GM21515 (cell line): ENCODE measurements around the gene TNFSF13.

ENCODE experiments used
- ATAC-seq: cut with Tn5 transposase; IDR thresholded peaks from one replicate; pipeline ENCODE4 v1.9.1; 2021; ENCODE audit not compliant: unreplicated experiment

The TNFSF13 gene

DNA sequence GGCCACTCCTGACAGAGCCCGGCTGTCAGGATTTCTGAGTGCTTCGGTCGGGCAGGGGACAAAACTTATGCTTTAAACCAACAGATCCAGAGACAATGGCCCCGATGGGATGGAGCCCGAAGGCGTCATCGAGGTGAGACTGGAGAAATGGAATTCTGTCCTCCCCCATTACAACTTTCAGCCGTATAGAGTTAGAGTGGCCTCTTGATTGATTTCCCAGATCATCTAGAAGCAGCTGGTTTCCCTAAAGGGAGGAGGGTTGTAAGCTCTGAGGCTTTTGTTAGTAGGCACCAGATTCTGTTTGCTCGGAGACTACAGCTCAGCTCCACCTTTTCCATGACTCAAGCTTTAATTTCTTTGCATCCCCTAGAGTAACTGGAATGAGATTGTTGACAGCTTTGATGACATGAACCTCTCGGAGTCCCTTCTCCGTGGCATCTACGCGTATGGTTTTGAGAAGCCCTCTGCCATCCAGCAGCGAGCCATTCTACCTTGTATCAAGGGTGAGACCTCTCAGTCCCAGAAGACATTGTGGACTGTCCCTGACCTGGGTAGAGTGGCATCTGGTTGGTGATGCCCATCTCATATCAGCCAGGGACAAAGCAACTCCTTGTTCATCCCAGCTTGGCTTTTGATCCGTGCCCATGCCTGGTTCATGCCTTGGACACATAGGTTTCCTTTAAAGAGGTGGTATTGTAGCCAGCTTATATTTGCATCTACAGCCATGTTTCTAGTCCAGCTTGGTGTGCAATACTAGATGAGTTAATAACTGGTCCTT is 15.8 kb downstream of the TNFSF13 start:
- no peak for ATAC-seq

DNA sequence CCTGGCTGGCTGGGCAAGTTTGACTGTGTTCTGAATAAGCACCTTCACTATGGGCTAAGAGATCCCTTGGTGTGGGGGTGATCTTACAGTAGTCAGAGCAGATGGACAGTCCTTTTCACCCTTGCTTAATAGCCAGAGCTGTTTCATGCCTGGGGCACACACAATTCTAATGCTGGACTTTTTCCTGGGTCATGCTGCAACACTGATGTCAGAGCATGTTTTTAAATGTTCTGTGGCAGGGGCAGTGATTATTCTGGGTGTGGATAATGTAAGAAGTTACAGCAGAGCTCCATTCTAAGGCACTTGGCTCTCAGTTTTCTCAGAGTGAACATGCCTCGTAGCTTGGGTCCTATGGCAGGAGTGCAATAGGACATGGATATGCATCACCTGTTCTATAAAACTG is 16.9 kb downstream of the TNFSF13 start:
- no peak for ATAC-seq

GRCh38 chr17:7575959-7576358 is 17.4 kb downstream of the TNFSF13 start:
- no peak for ATAC-seq

DNA sequence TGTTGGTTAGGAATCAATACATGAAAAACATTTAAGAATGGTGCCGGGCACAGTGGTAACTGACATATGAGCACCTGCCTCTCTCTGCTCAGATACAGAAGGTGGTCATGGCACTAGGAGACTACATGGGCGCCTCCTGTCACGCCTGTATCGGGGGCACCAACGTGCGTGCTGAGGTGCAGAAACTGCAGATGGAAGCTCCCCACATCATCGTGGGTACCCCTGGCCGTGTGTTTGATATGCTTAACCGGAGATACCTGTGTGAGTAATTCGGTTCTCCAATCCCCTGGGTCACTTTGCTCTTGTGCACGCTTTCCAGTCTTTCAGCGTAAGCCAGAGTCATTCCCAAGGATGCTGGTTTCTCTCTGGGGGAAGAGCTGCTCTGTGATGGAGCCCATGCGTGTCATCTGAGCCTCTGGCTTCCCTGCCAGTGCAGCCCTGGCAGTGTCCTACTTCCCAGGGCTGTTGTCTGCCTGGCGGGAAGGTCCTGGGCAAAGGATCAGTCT is 17.9 kb downstream of the TNFSF13 start:
- ATAC-seq = no peak

DNA sequence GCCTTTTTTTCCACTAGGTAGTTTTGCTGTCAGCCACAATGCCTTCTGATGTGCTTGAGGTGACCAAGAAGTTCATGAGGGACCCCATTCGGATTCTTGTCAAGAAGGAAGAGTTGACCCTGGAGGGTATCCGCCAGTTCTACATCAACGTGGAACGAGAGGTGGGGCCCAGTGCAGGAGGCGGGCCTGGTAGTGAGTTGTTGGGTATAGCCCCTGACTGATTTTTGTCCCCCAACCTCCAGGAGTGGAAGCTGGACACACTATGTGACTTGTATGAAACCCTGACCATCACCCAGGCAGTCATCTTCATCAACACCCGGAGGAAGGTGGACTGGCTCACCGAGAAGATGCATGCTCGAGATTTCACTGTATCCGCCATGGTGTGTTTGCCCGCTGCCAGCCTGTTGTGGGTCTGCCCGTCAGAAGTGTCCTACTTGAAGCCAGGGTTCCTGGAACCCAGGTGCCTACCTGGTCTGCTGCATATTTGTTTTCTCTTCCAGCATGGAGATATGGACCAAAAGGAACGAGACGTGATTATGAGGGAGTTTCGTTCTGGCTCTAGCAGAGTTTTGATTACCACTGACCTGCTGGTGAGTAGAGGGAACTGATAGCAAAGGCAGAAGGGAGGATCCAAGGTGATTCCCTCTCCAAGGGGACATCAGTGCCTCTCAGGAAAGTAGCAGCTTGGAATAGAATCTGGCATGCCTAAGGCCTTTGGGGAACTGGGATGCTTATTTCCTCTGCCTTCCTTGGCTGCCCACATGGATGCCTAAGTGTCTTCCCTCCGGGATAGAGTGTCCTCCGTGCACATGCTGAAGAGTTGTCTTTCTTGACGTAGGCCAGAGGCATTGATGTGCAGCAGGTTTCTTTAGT is 19.0 kb downstream of the TNFSF13 start:
- no peak for ATAC-seq

DNA sequence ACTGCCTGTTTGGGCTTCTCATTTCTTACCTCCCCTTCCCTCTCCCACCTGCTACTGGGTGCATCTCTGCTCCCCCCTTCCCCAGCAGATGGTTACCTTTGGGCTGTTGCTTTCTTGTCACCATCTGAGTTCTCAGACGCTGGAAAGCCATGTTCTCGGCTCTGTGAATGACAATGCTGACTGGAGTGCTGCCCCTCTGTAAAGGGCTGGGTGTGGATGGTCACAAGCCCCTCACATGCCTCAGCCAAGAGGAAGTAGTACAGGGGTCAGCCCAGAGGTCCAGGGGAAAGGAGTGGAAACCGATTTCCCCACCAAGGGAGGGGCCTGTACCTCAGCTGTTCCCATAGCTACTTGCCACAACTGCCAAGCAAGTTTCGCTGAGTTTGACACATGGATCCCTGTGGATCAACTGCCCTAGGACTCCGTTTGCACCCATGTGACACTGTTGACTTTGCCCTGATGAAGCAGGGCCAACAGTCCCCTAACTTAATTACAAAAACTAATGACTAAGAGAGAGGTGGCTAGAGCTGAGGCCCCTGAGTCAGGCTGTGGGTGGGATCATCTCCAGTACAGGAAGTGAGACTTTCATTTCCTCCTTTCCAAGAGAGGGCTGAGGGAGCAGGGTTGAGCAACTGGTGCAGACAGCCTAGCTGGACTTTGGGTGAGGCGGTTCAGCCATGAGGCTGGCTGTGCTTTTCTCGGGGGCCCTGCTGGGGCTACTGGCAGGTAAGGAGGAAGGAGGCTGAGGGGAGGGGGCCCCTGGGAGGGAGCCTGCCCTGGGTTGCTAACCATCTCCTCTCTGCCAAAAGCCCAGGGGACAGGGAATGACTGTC is 20.7 kb downstream of the TNFSF13 start, which contains the start of gene CD68:
CD68 (plus strand) TSS at position 638 of the 833 bp plus-strand sequence; CDS start at position 678, 40 bp downstream.
- ATAC-seq = no peak

DNA sequence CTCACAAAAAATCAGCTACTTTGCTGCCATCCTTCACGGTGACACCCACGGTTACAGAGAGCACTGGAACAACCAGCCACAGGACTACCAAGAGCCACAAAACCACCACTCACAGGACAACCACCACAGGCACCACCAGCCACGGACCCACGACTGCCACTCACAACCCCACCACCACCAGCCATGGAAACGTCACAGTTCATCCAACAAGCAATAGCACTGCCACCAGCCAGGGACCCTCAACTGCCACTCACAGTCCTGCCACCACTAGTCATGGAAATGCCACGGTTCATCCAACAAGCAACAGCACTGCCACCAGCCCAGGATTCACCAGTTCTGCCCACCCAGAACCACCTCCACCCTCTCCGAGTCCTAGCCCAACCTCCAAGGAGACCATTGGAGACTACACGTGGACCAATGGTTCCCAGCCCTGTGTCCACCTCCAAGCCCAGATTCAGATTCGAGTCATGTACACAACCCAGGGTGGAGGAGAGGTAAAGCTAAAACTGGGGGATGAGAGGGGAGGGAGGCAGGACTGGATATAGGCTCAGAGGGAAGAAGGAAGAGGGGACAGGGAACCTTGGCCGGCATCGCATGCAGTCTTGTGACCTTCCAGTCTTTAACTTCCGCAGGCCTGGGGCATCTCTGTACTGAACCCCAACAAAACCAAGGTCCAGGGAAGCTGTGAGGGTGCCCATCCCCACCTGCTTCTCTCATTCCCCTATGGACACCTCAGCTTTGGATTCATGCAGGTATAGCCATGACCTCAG is 21.5 kb downstream of the TNFSF13 start:
- no peak for ATAC-seq

- ATAC-seq = no peak
Measured at GRCh38 chr17:7580604-7581575, 22.3 kb downstream of the TNFSF13 start.

- no peak for ATAC-seq
Measured at GRCh38 chr17:7582396-7583252, 24.1 kb downstream of the TNFSF13 start.

DNA sequence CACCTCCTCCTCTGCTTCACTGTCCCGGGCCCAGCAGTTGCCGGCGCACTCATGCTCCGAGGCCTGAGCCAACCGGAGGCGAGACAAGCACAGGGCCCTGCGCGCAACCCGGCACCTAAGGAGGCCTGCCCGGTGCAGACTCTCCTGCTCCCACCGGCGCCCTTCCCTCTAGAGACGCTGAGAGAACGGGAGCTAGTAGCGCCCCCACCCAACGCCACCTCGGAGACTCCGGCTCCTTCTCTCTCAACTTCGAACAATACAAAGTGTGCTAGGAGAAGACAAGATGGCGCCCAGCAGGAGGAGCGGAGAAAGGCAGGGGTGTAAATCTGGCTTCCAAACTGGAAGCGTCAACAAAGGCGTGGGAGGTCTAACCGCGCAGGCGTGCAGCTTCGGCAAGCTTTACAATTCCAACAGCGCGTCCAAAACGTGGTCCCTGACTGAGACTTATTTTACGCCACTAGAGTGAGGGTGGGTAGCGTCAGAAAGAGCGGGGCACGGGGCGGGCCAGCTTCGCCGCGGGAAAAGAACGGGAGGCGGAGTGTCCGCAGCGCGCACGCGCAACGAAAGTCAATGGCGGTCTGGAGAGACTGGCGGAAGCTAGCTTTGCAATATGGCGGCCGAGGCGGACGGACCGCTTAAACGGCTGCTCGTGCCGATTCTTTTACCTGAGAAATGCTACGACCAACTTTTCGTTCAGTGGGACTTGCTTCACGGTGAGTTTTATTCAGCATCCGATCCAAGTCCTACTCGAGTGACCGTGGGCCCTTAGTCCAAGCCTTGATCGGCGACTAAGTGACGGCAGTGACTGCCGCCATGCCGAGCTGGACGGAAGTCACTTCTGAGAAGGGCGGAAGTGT is 24.9 kb downstream of the TNFSF13 start, which contains the start of gene MPDU1:
MPDU1 (plus strand) TSS at position 600 of the 857 bp plus-strand sequence; CDS start at position 611, 11 bp downstream.
- ATAC-seq = peak; percentile 50

- ATAC-seq = no peak
Measured at GRCh38 chr17:7586673-7587419, 28.3 kb downstream of the TNFSF13 start.

DNA sequence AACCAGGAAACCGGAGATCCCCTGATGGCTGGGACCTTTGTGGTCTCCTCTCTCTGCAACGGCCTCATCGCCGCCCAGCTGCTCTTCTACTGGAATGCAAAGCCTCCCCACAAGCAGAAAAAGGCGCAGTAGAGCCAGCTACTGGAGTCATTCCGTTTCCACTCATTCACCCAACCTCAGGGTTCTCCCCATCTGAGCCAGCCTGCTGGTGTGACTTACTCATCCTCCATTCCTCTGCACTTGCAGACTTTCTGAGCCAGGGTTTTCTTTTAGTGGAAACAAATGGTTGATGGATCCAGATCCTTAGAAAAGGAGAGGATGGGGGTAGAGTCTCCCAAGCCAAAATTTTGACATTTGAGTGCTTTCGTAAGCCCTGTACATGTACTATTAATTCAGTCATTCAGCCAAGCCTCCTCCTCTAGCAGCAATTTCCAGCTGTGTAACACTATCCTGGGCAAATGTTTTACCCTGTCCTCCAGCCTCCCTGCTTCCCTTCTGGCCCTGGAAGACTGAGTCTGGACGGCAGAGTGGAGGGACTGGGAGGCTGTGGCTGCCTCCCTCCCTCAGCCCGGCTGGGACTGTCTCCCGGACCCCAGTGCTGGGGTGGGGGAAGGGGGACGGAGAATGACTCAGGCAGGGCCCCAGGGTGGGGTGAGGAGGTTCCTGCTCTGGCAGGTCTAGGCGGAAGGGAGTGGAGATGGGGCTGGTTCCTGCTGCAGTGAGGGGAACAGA is 29.0 kb downstream of the TNFSF13 start:
- no peak for ATAC-seq

DNA sequence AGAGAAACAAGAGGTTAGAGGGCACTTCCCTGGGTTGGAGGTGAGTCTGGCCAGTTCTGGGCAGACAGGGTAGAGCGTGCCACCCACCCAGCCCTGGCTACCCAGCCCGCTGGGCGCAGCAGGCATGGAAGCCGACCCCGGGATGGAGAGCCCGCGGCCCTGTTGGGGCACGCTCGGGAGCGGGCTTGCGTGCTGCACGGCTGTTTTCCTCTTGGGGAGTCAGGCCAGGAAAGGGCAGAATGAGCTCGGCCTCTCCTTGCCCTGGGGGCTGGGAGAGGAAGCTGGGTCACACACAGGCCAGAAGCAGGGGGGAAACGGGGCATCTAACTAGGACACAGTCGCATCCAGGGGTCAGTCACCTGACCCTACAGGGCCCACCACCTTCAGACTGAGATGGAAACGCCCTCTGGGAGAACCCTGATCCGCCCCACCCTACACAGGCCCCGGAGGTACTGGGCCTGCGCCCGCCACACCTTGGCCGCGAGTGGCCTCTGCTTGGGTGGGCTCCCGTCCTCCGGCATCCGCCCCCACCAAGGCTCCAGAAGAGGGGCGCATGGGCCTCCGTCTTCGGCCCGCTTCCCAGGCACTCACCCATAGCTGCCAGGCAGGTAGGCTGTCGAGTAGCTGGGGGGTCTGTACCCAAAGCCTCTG is 30.1 kb downstream of the TNFSF13 start:
- ATAC-seq = no peak

- ATAC-seq = no peak
Measured at GRCh38 chr17:7589204-7589868, 30.8 kb downstream of the TNFSF13 start.
